Neural cell (in vitro differentiated cells): ENCODE results near the gene BTBD9. TPM values are rescaled to one million over a fixed set of nuclear protein-coding genes. Genes with fewer than 3 reads are reported as not detected.

Experiments
- H2AFZ ChIP-seq: fragments of 200-600, 300-800 bp; sonication (generic), shearing (Covaris generic); 2 replicates; pipeline ENCODE4 v1.6.0; 2014; ENCODE audit warnings: low read depth, mild to moderate bottlenecking, antibody characterized with exemption, low read length, moderate library complexity
- H3F3A ChIP-seq: fragments of 200-600 bp; shearing (Covaris generic); 2 replicates; pipeline ENCODE4 v1.6.1; 2016; ENCODE audit warnings: mild to moderate bottlenecking, moderate library complexity, mixed read lengths, antibody characterized with exemption, low read length; ENCODE audit not compliant: insufficient read depth, poor library complexity, severe bottlenecking
- H3K27ac ChIP-seq: fragments of 200-600, 300-800 bp; sonication (generic), shearing (Covaris generic); 2 replicates; pipeline ENCODE4 v1.5.1; 2014; ENCODE audit warnings: mild to moderate bottlenecking, low read length, moderate library complexity
- H3K27me3 ChIP-seq: fragments of 300-800, 200-600 bp; sonication (generic), shearing (Covaris generic); 2 replicates; pipeline ENCODE4 v1.6.0; 2014; ENCODE audit warnings: mild to moderate bottlenecking, low read depth, low read length, moderate library complexity; ENCODE audit not compliant: insufficient read depth
- H3K36me3 ChIP-seq: fragments of 300-800, 200-600 bp; sonication (generic), shearing (Covaris generic); 2 replicates; pipeline ENCODE4 v1.5.1; 2014; ENCODE audit warnings: mild to moderate bottlenecking, antibody characterized with exemption, low read length, moderate library complexity; ENCODE audit not compliant: insufficient read depth
- H3K4me2 ChIP-seq: fragments of 300-800, 200-600 bp; sonication (generic), shearing (Covaris generic); 2 replicates; pipeline ENCODE4 v1.6.0; 2014; ENCODE audit warnings: mild to moderate bottlenecking, low read length
- H3K4me3 ChIP-seq: fragments of 300-800, 200-600 bp; sonication (generic), shearing (Covaris generic); 2 replicates; pipeline ENCODE4 v1.5.1; 2014; ENCODE audit warnings: mild to moderate bottlenecking, low read length, moderate library complexity
- H3K79me2 ChIP-seq: fragments of 200-600 bp; shearing (Covaris generic); replicated peaks from 2 replicates; pipeline ENCODE4 v1.6.0; 2014; ENCODE audit warnings: mild to moderate bottlenecking, low read length, moderate library complexity; ENCODE audit not compliant: insufficient read depth
- H3K9ac ChIP-seq: fragments of 300-800, 200-600 bp; sonication (generic), shearing (Covaris generic); 2 replicates; pipeline ENCODE4 v1.6.1; 2016; ENCODE audit warnings: mild to moderate bottlenecking, low read length, mixed read lengths
- H3K9me2 ChIP-seq: fragments of 200-600 bp; shearing (Covaris generic); 2 replicates; pipeline ENCODE4 v1.6.1; 2016; ENCODE audit warnings: mild to moderate bottlenecking, low read length, mixed read lengths; ENCODE audit not compliant: insufficient read depth
- H3K9me3 ChIP-seq: fragments of 200-600, 300-800 bp; sonication (generic), shearing (Covaris generic); 2 replicates; pipeline ENCODE4 v1.6.1; 2016; ENCODE audit warnings: mild to moderate bottlenecking, mixed run types, low read length, moderate library complexity, mixed read lengths
- H4K20me1 ChIP-seq: fragments of 200-600 bp; shearing (Covaris generic); 2 replicates; pipeline ENCODE4 v1.6.1; 2016; ENCODE audit warnings: mild to moderate bottlenecking, mixed run types; ENCODE audit not compliant: insufficient read depth
- EP300 ChIP-seq: fragments of 450-650 bp; conservative IDR thresholded peaks from 2 replicates; pipeline ENCODE4 v1.6.1; 2014; ENCODE audit warnings: antibody characterized with exemption, mild to moderate bottlenecking, moderate library complexity; ENCODE audit not compliant: poor library complexity, severe bottlenecking
- EZH2 ChIP-seq: fragments of 200-600, 300-800 bp; shearing (Covaris generic), sonication (generic); IDR thresholded peaks from 2 replicates; pipeline ENCODE4 v1.6.1; 2014; ENCODE audit warnings: antibody characterized with exemption, low read length, borderline replicate concordance, mild to moderate bottlenecking; ENCODE audit not compliant: insufficient read depth, poor library complexity, severe bottlenecking
- MXI1 ChIP-seq: fragments of 450-650 bp; conservative IDR thresholded peaks from 2 replicates; pipeline ENCODE4 v1.6.1; 2014; ENCODE audit warnings: antibody characterized with exemption, mild to moderate bottlenecking; ENCODE audit not compliant: poor library complexity, severe bottlenecking
- POLR2AphosphoS5 ChIP-seq: IDR thresholded peaks from 2 replicates; pipeline ENCODE4 v1.6.1; 2012
- RAD21 ChIP-seq: fragments of 450-650 bp; conservative IDR thresholded peaks from 2 replicates; pipeline ENCODE4 v1.6.1; 2014; ENCODE audit warnings: antibody characterized with exemption, mild to moderate bottlenecking, moderate library complexity
- SMC3 ChIP-seq: fragments of 450-650 bp; conservative IDR thresholded peaks from 2 replicates; pipeline ENCODE4 v1.6.1; 2014; ENCODE audit warnings: antibody characterized with exemption, mild to moderate bottlenecking, moderate library complexity; ENCODE audit not compliant: poor library complexity
- TAF1 ChIP-seq: IDR thresholded peaks from 2 replicates; pipeline ENCODE4 v1.6.1; 2012; ENCODE audit warnings: low read depth
- polyA plus RNA-seq: library from polyadenylated mRNA; depleted of rRNA; stranded (reverse); fragments of >200 nt; gene quantifications from 2 replicates; pipeline ENCODE4 v1.2.3, GENCODE V29; 2014
- TF ChIP-seq, protein P1 (sequence below): fragments of 450-650 bp; IDR thresholded peaks from 2 replicates; pipeline ENCODE4 v1.5.1; 2014; ENCODE audit warnings: antibody characterized with exemption, mild to moderate bottlenecking, moderate library complexity; ENCODE audit not compliant: poor library complexity, severe bottlenecking
- TF ChIP-seq, protein P2 (sequence below): IDR thresholded peaks from 2 replicates; pipeline ENCODE4 v1.6.1; 2012; ENCODE audit warnings: borderline replicate concordance

BTBD9 gene
- polyA plus RNA-seq, 1 donor from 2014 or later, result 6.2 TPM

DNA sequence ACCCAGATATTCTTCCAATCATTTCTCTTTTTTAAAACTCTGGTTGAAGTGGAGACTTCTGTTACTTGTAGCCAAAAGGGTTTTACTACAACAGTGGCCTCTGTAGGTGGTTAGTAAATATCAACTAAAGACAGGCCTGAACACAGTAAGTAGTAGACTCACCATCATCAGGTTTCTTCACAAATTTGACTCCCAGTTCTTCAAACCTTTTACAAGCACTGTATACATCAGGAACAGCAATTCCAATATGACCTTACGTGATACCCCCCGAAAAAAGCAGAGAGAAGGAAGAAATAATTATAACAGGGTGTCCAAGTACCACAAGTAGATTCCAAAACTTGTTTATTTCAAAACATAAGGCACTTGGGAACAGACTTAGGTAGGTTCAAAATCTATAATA lies 42.1 kb upstream of the BTBD9 start:
- Histone ChIP-seq H3K9me2 (no peaks in the 10 kb centered on the region), H3K79me2 (no peaks in the 10 kb centered on the region), H2AFZ (no peak overlapping the region), H3K9ac (no peak overlapping the region), H4K20me1 (no peaks in the 10 kb centered on the region), H3K27me3 (no peaks in the 10 kb centered on the region), H3K4me3 (no peak overlapping the region), H3K27ac (no peak overlapping the region), H3K4me2 (no peak overlapping the region), H3K9me3 (no peaks in the 10 kb centered on the region), H3K36me3 (no peaks in the 10 kb centered on the region), H3F3A (no peaks in the 10 kb centered on the region)
- TF ChIP-seq EP300, result no peak
- TF ChIP-seq TAF1, result no peak
- TF ChIP-seq EZH2, result no peak
- no peak for TF ChIP-seq RAD21
- no peak for TF ChIP-seq SMC3

DNA sequence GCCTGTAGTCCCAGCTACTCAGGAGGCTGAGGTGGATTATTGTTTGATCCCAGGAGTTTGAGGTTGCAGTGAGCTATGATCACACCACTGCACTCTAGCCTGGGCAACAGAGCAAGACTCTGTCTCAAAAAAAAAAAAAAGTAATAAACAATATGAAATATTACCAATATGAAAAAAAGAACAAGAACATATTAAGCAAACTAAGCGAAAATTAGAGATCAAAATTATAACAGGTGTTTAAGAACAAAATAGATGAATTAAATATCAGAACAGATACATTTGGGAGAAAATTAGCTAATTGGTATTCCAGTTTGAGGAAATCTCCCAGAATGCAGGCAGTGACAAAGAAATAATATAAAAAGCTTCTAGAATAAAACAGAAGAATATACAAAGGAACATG lies 39.9 kb upstream of the BTBD9 start:
- H2AFZ ChIP-seq, result no peak overlapping the region
- H3K27me3 ChIP-seq, result no peaks in the 10 kb centered on the region
- H3K36me3 ChIP-seq, result no peaks in the 10 kb centered on the region
- H3K4me2 ChIP-seq, result no peak overlapping the region
- no peak overlapping the region for H3K4me3 ChIP-seq
- no peak overlapping the region for H3K27ac ChIP-seq
- H3K9ac ChIP-seq, result no peak overlapping the region
- no peaks in the 10 kb centered on the region for H3F3A ChIP-seq
- H4K20me1 ChIP-seq, result no peaks in the 10 kb centered on the region
- no peaks in the 10 kb centered on the region for H3K9me2 ChIP-seq
- TF ChIP-seq EZH2 (no peak), POLR2AphosphoS5 (no peak), EP300 (no peak), MXI1 (no peak), SMC3 (no peak), TAF1 (no peak), RAD21 (no peak)
- TF ChIP-seq, protein P1, sequence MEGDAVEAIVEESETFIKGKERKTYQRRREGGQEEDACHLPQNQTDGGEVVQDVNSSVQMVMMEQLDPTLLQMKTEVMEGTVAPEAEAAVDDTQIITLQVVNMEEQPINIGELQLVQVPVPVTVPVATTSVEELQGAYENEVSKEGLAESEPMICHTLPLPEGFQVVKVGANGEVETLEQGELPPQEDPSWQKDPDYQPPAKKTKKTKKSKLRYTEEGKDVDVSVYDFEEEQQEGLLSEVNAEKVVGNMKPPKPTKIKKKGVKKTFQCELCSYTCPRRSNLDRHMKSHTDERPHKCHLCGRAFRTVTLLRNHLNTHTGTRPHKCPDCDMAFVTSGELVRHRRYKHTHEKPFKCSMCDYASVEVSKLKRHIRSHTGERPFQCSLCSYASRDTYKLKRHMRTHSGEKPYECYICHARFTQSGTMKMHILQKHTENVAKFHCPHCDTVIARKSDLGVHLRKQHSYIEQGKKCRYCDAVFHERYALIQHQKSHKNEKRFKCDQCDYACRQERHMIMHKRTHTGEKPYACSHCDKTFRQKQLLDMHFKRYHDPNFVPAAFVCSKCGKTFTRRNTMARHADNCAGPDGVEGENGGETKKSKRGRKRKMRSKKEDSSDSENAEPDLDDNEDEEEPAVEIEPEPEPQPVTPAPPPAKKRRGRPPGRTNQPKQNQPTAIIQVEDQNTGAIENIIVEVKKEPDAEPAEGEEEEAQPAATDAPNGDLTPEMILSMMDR, result no peak
- TF ChIP-seq, protein P2, sequence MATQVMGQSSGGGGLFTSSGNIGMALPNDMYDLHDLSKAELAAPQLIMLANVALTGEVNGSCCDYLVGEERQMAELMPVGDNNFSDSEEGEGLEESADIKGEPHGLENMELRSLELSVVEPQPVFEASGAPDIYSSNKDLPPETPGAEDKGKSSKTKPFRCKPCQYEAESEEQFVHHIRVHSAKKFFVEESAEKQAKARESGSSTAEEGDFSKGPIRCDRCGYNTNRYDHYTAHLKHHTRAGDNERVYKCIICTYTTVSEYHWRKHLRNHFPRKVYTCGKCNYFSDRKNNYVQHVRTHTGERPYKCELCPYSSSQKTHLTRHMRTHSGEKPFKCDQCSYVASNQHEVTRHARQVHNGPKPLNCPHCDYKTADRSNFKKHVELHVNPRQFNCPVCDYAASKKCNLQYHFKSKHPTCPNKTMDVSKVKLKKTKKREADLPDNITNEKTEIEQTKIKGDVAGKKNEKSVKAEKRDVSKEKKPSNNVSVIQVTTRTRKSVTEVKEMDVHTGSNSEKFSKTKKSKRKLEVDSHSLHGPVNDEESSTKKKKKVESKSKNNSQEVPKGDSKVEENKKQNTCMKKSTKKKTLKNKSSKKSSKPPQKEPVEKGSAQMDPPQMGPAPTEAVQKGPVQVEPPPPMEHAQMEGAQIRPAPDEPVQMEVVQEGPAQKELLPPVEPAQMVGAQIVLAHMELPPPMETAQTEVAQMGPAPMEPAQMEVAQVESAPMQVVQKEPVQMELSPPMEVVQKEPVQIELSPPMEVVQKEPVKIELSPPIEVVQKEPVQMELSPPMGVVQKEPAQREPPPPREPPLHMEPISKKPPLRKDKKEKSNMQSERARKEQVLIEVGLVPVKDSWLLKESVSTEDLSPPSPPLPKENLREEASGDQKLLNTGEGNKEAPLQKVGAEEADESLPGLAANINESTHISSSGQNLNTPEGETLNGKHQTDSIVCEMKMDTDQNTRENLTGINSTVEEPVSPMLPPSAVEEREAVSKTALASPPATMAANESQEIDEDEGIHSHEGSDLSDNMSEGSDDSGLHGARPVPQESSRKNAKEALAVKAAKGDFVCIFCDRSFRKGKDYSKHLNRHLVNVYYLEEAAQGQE, result no peak
- H3K79me2 ChIP-seq, result no peaks in the 10 kb centered on the region
- H3K9me3 ChIP-seq, result no peaks in the 10 kb centered on the region
